ENCODE results near the gene TMEM117. TPM values are rescaled to one million over a fixed set of nuclear protein-coding genes. Genes with fewer than 3 reads are reported as not detected.

The TMEM117 gene
- total RNA-seq, 2 donors from 2014 or later: 7.3 to 30.8 TPM

DNA sequence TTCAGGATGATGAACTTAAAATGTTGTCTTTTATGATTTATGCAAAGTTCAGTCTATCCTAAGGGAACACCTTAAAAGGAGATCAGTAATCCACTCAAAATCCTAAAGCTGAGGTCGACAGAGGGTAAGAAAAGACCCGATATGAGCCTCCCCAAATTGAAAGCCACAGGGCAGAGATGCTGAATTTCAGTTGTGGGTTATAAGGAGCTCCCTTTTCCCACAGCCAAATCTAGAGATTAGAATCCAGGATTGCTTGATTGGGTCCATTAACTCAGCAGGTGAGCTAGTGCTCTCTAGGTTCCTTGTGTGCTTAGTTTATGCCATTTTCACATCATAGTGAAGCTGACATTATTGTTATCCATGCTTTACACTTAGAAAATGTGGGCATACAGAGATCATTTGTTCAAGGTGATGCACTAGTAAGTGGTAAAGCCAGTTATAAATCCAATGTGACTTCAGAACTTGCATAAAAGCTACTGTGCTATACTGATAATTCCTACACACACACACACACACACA is 417.5 kb downstream of the TMEM117 start:
- no peak overlapping the region for H3K4me3 ChIP-seq
- H3K27me3 ChIP-seq (replicated peaks; ENCODE audit: insufficient read depth): no peaks in the 10 kb centered on the region
- TF ChIP-seq, protein P1, sequence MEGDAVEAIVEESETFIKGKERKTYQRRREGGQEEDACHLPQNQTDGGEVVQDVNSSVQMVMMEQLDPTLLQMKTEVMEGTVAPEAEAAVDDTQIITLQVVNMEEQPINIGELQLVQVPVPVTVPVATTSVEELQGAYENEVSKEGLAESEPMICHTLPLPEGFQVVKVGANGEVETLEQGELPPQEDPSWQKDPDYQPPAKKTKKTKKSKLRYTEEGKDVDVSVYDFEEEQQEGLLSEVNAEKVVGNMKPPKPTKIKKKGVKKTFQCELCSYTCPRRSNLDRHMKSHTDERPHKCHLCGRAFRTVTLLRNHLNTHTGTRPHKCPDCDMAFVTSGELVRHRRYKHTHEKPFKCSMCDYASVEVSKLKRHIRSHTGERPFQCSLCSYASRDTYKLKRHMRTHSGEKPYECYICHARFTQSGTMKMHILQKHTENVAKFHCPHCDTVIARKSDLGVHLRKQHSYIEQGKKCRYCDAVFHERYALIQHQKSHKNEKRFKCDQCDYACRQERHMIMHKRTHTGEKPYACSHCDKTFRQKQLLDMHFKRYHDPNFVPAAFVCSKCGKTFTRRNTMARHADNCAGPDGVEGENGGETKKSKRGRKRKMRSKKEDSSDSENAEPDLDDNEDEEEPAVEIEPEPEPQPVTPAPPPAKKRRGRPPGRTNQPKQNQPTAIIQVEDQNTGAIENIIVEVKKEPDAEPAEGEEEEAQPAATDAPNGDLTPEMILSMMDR (IDR thresholded peaks at IDR 0.05): no peak
- H3K36me3 ChIP-seq: no peaks in the 10 kb centered on the region
- no peak overlapping the region for H3K27ac ChIP-seq
- no peaks in the 10 kb centered on the region for H3K4me1 ChIP-seq (ENCODE audit: control insufficient read depth in 1 of 2, low read depth in 2 of 2)
- DNase-seq (ENCODE audit: low spot score) (no peak), ATAC-seq (ENCODE audit: insufficient number of reproducible peaks, low FRiP score, low read depth) (no peak)
- H3K9me3 ChIP-seq: no peaks in the 10 kb centered on the region

DNA sequence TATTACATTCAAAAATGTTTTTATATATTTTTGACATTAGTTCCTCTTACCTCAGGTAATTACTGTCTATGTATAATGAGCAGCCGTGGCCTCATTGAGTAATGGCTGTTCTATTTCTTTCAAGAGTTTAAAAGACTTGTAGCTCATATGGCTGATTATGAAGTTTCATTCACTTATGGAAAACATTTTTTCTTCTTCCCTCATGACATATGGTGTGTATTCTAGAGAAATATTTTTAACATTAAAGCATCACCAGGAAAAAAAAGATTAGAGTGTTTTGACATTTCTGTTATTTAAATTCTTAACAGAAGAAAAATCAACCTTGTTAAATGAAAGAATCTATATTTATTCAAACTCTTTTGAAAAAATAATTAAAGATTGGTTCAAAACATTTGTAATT is 422.4 kb downstream of the TMEM117 start:
- Histone ChIP-seq H3K4me3 (no peak overlapping the region), H3K27me3 (replicated peaks; ENCODE audit: insufficient read depth) (no peaks in the 10 kb centered on the region), H3K27ac (no peak overlapping the region), H3K4me1 (ENCODE audit: control insufficient read depth in 1 of 2, low read depth in 2 of 2) (no peaks in the 10 kb centered on the region), H3K9me3 (no peaks in the 10 kb centered on the region), H3K36me3 (no peaks in the 10 kb centered on the region)
- TF ChIP-seq, protein P1 (IDR thresholded peaks at IDR 0.05): no peak
- DNase-seq (ENCODE audit: low spot score) (no peak), ATAC-seq (ENCODE audit: insufficient number of reproducible peaks, low FRiP score, low read depth) (no peak)

DNA sequence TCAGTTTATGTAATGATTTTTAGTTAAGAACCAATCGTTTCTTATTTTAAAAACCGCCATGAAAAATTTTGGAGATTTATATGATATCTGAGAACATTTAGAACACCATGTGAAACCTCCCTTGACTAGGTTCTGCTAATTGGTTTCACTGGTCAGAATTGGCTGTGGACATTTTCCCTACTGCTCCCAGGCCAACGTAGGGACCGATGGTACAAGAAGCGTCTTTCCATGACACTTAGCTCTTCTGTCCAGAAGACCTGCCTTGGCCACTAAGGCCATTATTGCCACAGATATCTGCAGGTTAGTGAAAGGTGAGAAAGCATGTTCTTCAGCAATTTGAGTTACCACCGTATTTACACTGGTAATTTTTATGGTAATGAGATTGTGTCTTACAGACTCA is 424.0 kb downstream of the TMEM117 start:
- DNase-seq (ENCODE audit: low spot score) (no peak), ATAC-seq (ENCODE audit: insufficient number of reproducible peaks, low FRiP score, low read depth) (no peak)
- Histone ChIP-seq H3K27me3 (replicated peaks; ENCODE audit: insufficient read depth) (no peaks in the 10 kb centered on the region), H3K4me1 (ENCODE audit: control insufficient read depth in 1 of 2, low read depth in 2 of 2) (no peaks in the 10 kb centered on the region), H3K36me3 (no peaks in the 10 kb centered on the region), H3K4me3 (no peak overlapping the region), H3K27ac (no peak overlapping the region), H3K9me3 (no peaks in the 10 kb centered on the region)
- TF ChIP-seq, protein P1 (IDR thresholded peaks at IDR 0.05): no peak

DNA sequence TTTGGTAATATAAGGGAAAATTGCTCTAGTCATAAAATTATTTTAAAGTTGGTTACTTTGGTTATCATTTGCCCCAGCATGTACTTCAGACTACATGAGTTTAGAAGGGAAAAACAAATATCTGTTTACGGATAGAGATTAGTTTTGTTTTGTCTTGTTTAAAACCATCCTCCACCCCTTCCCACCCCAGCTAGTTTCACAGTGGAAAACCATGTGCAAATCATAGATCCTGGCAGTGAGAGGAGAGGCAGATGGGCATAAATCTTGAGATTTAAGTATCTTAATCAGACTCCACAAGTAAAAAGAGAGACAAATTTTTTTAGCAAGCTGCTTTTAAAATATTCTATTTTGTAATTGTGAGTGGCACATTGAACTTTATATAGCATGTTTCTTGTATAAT is 424.7 kb downstream of the TMEM117 start:
- Histone ChIP-seq H3K27ac (no peak overlapping the region), H3K4me1 (ENCODE audit: control insufficient read depth in 1 of 2, low read depth in 2 of 2) (no peaks in the 10 kb centered on the region), H3K27me3 (replicated peaks; ENCODE audit: insufficient read depth) (no peaks in the 10 kb centered on the region), H3K9me3 (no peaks in the 10 kb centered on the region), H3K4me3 (no peak overlapping the region), H3K36me3 (no peaks in the 10 kb centered on the region)
- ATAC-seq (ENCODE audit: insufficient number of reproducible peaks, low FRiP score, low read depth): no peak
- TF ChIP-seq, protein P1 (IDR thresholded peaks at IDR 0.05): no peak
- no peak for DNase-seq (ENCODE audit: low spot score)

DNA sequence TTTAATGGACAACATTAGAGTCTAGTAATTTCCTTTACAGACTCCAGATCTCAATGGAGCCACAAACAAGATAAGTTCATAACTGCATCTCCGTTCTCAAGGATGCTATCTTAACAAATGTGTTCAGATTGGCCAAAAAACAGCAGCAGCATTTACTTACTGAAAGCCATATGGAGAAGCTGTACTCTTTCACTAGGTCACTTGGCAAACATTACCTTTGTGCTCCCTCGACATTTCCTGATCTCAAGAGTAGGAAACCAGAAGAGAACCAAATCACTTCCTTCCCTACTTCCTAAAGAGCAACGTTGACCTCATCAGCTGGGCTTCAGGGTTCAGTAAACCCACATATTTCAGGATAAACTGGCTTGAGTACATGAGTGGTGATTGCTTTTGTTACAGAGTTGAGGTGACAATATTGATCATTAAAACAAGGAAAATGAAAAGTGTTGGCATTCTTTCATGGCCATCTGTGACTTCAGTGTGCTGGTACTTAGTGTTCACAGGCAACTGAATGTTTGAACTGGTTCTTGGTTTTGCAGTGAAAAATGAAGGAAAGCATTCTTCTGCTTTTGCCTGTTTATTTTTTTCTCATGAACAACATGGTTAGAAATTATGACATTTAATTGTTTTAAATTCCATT is 449.6 kb downstream of the TMEM117 start:
- H3K27me3 ChIP-seq (replicated peaks; ENCODE audit: insufficient read depth): no peaks in the 10 kb centered on the region
- H3K36me3 ChIP-seq: no peaks in the 10 kb centered on the region
- no peaks in the 10 kb centered on the region for H3K9me3 ChIP-seq
- H3K4me3 ChIP-seq: no peak overlapping the region
- ATAC-seq (ENCODE audit: insufficient number of reproducible peaks, low FRiP score, low read depth) (no peak), DNase-seq (ENCODE audit: low spot score) (no peak)
- TF ChIP-seq, protein P1 (IDR thresholded peaks at IDR 0.05): no peak
- H3K4me1 ChIP-seq (ENCODE audit: control insufficient read depth in 1 of 2, low read depth in 2 of 2): no peaks in the 10 kb centered on the region
- no peak overlapping the region for H3K27ac ChIP-seq
